HG03378 (cell line): ENCODE data around the gene WDR13.
"Not testable (repeated sequence)": the region's sequence is repeated elsewhere in the genome, so short reads cannot be mapped to it uniquely, and the experiment has no call there.

ENCODE experiments used
- ATAC-seq: cut with Tn5 transposase; IDR thresholded peaks from one replicate; pipeline ENCODE4 v1.9.1; 2021; ENCODE audit warnings: mild to moderate bottlenecking, moderate library complexity; ENCODE audit not compliant: unreplicated experiment

Gene WDR13

DNA sequence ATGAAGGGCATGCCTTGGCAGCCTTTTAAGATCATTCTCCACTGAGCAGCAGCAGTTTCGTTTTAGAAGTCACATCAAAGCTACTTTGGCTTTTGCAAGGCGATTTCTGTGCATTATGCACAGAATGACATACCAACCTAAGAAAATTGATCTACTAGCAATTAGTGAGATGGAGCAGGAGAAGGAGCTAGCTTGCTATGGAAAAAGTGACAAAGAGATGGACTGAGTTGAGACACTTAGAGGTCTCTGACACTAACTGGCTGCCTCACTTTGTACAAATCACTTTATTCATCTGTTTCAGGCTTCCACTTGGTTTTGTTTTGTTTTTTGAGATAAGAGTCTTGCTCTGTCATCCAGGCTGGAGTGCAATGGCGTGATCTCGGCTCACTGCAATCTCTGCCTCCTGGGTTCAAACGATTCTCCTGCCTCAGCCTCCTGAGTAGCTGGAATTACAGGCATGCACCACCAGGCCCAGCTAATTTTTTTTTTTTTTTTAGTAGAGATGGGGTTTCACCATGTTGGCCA, 54.8 kb downstream of the WDR13 start:
- not testable (repeated sequence) for ATAC-seq

DNA sequence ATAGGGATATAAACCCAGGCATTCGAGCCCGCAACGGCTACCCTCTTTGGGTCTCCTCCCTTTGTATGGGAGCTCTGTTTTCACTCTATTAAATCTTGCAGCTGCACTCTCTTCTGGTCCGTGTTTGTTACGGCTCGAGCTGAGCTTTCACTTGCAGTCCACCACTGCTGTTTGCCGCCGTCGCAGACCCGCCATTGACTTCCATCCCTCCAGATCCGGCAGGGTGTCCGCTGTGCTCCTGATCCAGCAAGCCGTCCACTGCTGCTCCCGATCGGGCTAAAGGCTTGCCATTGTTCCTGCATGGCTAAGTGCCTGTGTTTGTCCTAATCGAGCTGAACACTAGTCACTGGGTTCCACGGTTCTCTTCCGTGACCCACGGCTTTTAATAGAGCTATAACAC, 57.5 kb downstream of the WDR13 start:
- ATAC-seq, result not testable (repeated sequence)
